Endodermal cell (in vitro differentiated cells): ENCODE measurements around the gene MAP2K3. TPM values are rescaled to one million over a fixed set of nuclear protein-coding genes. Genes with fewer than 3 reads are reported as not detected.
"Not testable (repeated sequence)": the region's sequence is repeated elsewhere in the genome, so short reads cannot be mapped to it uniquely, and the experiment has no call there.

Source experiments
- DNase-seq: peaks from one replicate; pipeline ENCODE4 v3.0.0-alpha.2; 2017
- H3K27ac ChIP-seq: 2 replicates; pipeline ENCODE4 v1.5.1; 2013; ENCODE audit warnings: mild to moderate bottlenecking, low read depth, low read length, moderate library complexity
- H3K27me3 ChIP-seq: 2 replicates; pipeline ENCODE4 v1.6.1; 2013; ENCODE audit warnings: mild to moderate bottlenecking, low read length, moderate library complexity; ENCODE audit not compliant: insufficient read depth, control insufficient read depth, poor library complexity, severe bottlenecking
- H3K36me3 ChIP-seq: 2 replicates; pipeline ENCODE4 v1.7.0; 2013; ENCODE audit warnings: mild to moderate bottlenecking, low read length, moderate library complexity; ENCODE audit not compliant: control insufficient read depth, insufficient read depth
- H3K4me1 ChIP-seq: one replicate; pipeline ENCODE4 v1.7.0; 2013; ENCODE audit warnings: low read length; ENCODE audit not compliant: control insufficient read depth, insufficient read depth
- H3K4me3 ChIP-seq: 2 replicates; pipeline ENCODE4 v1.5.1; 2013; ENCODE audit warnings: mild to moderate bottlenecking, low read length, moderate library complexity
- H3K9ac ChIP-seq: 2 replicates; pipeline ENCODE4 v1.6.1; 2013; ENCODE audit warnings: mild to moderate bottlenecking, low read length, moderate library complexity; ENCODE audit not compliant: poor library complexity, severe bottlenecking; ENCODE audit errors: extremely low read depth
- H3K9me3 ChIP-seq: 2 replicates; pipeline ENCODE4 v1.6.1; 2013; ENCODE audit warnings: mild to moderate bottlenecking, low read length, moderate library complexity; ENCODE audit not compliant: control insufficient read depth
- H3K27ac Mint-ChIP-seq: 2 replicates; pipeline ENCODE4 v1.8.0; 2020; ENCODE audit warnings: mixed read lengths
- H3K27me3 Mint-ChIP-seq: 2 replicates; pipeline ENCODE4 v1.8.0; 2021; ENCODE audit warnings: mild to moderate bottlenecking, mixed read lengths; ENCODE audit not compliant: insufficient read depth
- H3K36me3 Mint-ChIP-seq: 2 replicates; pipeline ENCODE4 v1.8.0; 2020; ENCODE audit warnings: low read depth, mixed read lengths
- H3K4me1 Mint-ChIP-seq: 2 replicates; pipeline ENCODE4 v1.8.0; 2020; ENCODE audit warnings: mixed read lengths
- H3K4me3 Mint-ChIP-seq: 2 replicates; pipeline ENCODE4 v1.8.0; 2020; ENCODE audit warnings: mild to moderate bottlenecking, moderate library complexity, mixed read lengths
- H3K9me3 Mint-ChIP-seq: 2 replicates; pipeline ENCODE4 v1.8.0; 2020; ENCODE audit warnings: mild to moderate bottlenecking, mixed read lengths
- WGBS, 2 experiments: methylation state at CpG; one replicate each; pipeline versions ENCODE4 v1.1.5 to v1.1.7; 2013; ENCODE audit warnings: missing lambda C conversion rate in 2 of 2, mixed read lengths in 1 of 2; ENCODE audit not compliant: insufficient coverage in 1 of 2, insufficient read length in 1 of 2; 5-methylcytosine and 5-hydroxymethylcytosine counted together
- total RNA-seq, 2 donors: library from RNA; stranded (reverse); fragmentation: NEBNext Ultra II Directional in 1 of 2; extraction: Animal tissue kit (Norgen Biotek cat#: 25700) in 1 of 2; gene quantifications; 2 replicates in 1 of 2; 3 replicates in 1 of 2; pipeline ENCODE4 v1.2.1, GENCODE V29; 2021
- TF ChIP-seq, protein P1 (sequence below): fragments of 200-600 bp; sonication (generic); conservative IDR thresholded peaks from 2 replicates; pipeline ENCODE4 v1.5.0; 2021; ENCODE audit warnings: antibody characterized with exemption, mild to moderate bottlenecking

MAP2K3 gene
- total RNA-seq, 2 donors from 2014 or later, result 31.6 to 37.6 TPM

DNA sequence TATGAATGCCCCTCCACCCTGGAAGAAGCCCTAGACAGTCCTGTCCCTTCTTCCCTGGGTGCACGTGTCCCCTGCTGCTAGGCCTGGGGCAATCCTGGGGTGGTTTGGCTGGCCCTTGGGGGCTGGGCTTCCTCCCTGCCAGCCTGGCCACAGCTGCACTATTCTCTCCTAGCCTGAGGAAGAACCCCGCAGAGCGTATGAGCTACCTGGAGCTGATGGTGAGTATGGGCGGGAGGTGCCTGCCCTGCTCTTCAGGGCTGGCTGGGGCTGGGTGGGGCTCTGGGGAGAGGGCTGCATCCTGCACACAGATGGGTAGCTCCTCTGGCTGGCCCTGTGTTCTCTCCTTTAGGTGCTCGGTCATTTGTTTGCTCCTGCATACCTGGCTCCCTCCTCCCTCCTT is 28.8 kb downstream of the MAP2K3 start:
- H3K36me3 Mint-ChIP-seq, result peaks cover 18% of the 10 kb centered on the region
- WGBS, 2 experiments, result 93 to 100% methylated on average over 4 to 5 of the region's 5 CpGs
- H3K4me1 Mint-ChIP-seq, result no peaks in the 10 kb centered on the region
- Histone ChIP-seq H3K36me3 (peaks cover 9% of the 10 kb centered on the region), H3K9ac (no peak overlapping the region), H3K27me3 (no peaks in the 10 kb centered on the region), H3K27ac (no peak overlapping the region), H3K4me3 (no peak overlapping the region), H3K4me1 (no peaks in the 10 kb centered on the region), H3K9me3 (peaks cover 8% of the 10 kb centered on the region)
- no peak overlapping the region for H3K4me3 Mint-ChIP-seq
- H3K9me3 Mint-ChIP-seq, result peaks cover 10% of the 10 kb centered on the region
- DNase-seq, result peak; percentile 47
- TF ChIP-seq, protein P1, sequence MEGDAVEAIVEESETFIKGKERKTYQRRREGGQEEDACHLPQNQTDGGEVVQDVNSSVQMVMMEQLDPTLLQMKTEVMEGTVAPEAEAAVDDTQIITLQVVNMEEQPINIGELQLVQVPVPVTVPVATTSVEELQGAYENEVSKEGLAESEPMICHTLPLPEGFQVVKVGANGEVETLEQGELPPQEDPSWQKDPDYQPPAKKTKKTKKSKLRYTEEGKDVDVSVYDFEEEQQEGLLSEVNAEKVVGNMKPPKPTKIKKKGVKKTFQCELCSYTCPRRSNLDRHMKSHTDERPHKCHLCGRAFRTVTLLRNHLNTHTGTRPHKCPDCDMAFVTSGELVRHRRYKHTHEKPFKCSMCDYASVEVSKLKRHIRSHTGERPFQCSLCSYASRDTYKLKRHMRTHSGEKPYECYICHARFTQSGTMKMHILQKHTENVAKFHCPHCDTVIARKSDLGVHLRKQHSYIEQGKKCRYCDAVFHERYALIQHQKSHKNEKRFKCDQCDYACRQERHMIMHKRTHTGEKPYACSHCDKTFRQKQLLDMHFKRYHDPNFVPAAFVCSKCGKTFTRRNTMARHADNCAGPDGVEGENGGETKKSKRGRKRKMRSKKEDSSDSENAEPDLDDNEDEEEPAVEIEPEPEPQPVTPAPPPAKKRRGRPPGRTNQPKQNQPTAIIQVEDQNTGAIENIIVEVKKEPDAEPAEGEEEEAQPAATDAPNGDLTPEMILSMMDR, result no peak
- no peak overlapping the region for H3K27ac Mint-ChIP-seq
- H3K27me3 Mint-ChIP-seq, result peaks cover 5% of the 10 kb centered on the region

GRCh38 chr17:21313761-21314160 is 29.2 kb downstream of the MAP2K3 start:
- not testable (repeated sequence) for DNase-seq, H3K27ac ChIP-seq, H3K27me3 Mint-ChIP-seq, H3K4me3 ChIP-seq, H3K27me3 ChIP-seq, H3K36me3 ChIP-seq, H3K27ac Mint-ChIP-seq, H3K4me3 Mint-ChIP-seq, H3K4me1 Mint-ChIP-seq, H3K9me3 ChIP-seq, H3K4me1 ChIP-seq, H3K9me3 Mint-ChIP-seq, H3K9ac ChIP-seq
- H3K36me3 Mint-ChIP-seq, result peaks cover 13% of the 10 kb centered on the region
- WGBS, 2 experiments, result 80 to 94% methylated on average over 1 to 2 of the region's 2 CpGs

DNA sequence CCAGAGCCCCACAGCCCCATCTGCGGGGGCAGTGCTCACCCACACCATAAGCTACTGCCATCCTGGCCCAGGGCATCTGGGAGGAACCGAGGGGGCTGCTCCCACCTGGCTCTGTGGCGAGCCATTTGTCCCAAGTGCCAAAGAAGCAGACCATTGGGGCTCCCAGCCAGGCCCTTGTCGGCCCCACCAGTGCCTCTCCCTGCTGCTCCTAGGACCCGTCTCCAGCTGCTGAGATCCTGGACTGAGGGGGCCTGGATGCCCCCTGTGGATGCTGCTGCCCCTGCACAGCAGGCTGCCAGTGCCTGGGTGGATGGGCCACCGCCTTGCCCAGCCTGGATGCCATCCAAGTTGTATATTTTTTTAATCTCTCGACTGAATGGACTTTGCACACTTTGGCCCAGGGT is 29.8 kb downstream of the MAP2K3 start:
- H3K36me3 Mint-ChIP-seq, H3K4me3 ChIP-seq, H3K27ac Mint-ChIP-seq, H3K4me3 Mint-ChIP-seq, H3K27me3 ChIP-seq, H3K4me1 ChIP-seq, H3K36me3 ChIP-seq, H3K9me3 ChIP-seq, H3K27ac ChIP-seq, H3K4me1 Mint-ChIP-seq, H3K9ac ChIP-seq, H3K9me3 Mint-ChIP-seq: not testable (repeated sequence)
- WGBS, 2 experiments, result 93% methylated on average over 3 to 5 of the region's 7 CpGs
- peak; percentile 39 for DNase-seq
- peaks cover 14% of the 10 kb centered on the region for H3K27me3 Mint-ChIP-seq

DNA sequence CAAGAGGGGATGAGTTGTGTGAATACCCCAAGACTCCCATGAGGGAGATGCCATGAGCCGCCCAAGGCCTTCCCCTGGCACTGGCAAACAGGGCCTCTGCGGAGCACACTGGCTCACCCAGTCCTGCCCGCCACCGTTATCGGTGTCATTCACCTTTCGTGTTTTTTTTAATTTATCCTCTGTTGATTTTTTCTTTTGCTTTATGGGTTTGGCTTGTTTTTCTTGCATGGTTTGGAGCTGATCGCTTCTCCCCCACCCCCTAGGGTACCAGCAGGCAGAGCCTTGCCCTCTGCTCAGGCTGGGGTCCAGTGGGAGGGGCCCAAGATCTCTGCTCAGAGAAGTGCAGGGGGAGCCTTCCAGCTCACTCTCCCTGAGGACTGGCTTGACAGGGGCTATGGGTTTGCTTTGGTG is 30.2 kb downstream of the MAP2K3 start:
- H3K27me3 Mint-ChIP-seq, result peaks cover 18% of the 10 kb centered on the region
- H3K27me3 ChIP-seq, H3K4me1 ChIP-seq, H3K4me3 ChIP-seq, H3K9me3 ChIP-seq, H3K27ac ChIP-seq, H3K27ac Mint-ChIP-seq, H3K4me1 Mint-ChIP-seq, H3K4me3 Mint-ChIP-seq, H3K36me3 Mint-ChIP-seq, DNase-seq, H3K36me3 ChIP-seq, H3K9ac ChIP-seq, H3K9me3 Mint-ChIP-seq: not testable (repeated sequence)
- WGBS, 2 experiments, result 83 to 100% methylated on average over 1 to 7 of the region's 7 CpGs

GRCh38 chr17:21315246-21316000 is 30.9 kb downstream of the MAP2K3 start:
- not testable (repeated sequence) for H3K9me3 Mint-ChIP-seq, H3K4me1 Mint-ChIP-seq, H3K27me3 ChIP-seq, H3K4me3 ChIP-seq, H3K4me1 ChIP-seq, H3K9me3 ChIP-seq, H3K27ac ChIP-seq, H3K9ac ChIP-seq, H3K36me3 Mint-ChIP-seq, H3K27ac Mint-ChIP-seq, H3K36me3 ChIP-seq, H3K4me3 Mint-ChIP-seq
- peaks cover 18% of the 10 kb centered on the region for H3K27me3 Mint-ChIP-seq
- peak; percentile 49 for DNase-seq
- 75 to 92% methylated on average over 3 to 8 of the region's 16 CpGs for WGBS, 2 experiments

GRCh38 chr17:21316212-21316886 is 31.8 kb downstream of the MAP2K3 start:
- not testable (repeated sequence) for H3K9me3 ChIP-seq, H3K36me3 ChIP-seq, H3K9ac ChIP-seq, H3K36me3 Mint-ChIP-seq, H3K4me1 Mint-ChIP-seq, H3K4me1 ChIP-seq, H3K27me3 ChIP-seq, H3K4me3 ChIP-seq, H3K27ac Mint-ChIP-seq, H3K9me3 Mint-ChIP-seq, H3K4me3 Mint-ChIP-seq, H3K27ac ChIP-seq
- WGBS, 2 experiments, result 42 to 69% methylated on average over 2 to 5 of the region's 39 CpGs
- H3K27me3 Mint-ChIP-seq, result peaks cover 18% of the 10 kb centered on the region
- DNase-seq, result peak; percentile 59
